GM12865 (cell line): ENCODE results near the gene CDKAL1.

Experiments used
- DNase-seq: peaks from one replicate; pipeline ENCODE4 v3.0.0; 2010; ENCODE audit warnings: low read depth
- H3K4me3 ChIP-seq: 2 replicates; pipeline ENCODE4 v1.5.1; 2011; ENCODE audit warnings: mild to moderate bottlenecking, low read depth, low read length, control low read depth
- CTCF ChIP-seq: IDR thresholded peaks from 2 replicates; pipeline ENCODE4 v1.5.1; 2011; ENCODE audit warnings: low read length, control low read depth, low read depth, inconsistent platforms; ENCODE audit not compliant: insufficient read depth; ENCODE audit errors: missing control alignments

Gene CDKAL1

GRCh38 chr6:20847904-20848303 is 313.6 kb downstream of the CDKAL1 start:
- DNase-seq = no peak
- H3K4me3 ChIP-seq = no peak overlapping the region
- TF ChIP-seq CTCF = no peak

- DNase-seq = no peak
- TF ChIP-seq CTCF = no peak
- H3K4me3 ChIP-seq = no peak overlapping the region
Observed at GRCh38 chr6:20850686-20851416, 316.6 kb downstream of the CDKAL1 start.

DNA sequence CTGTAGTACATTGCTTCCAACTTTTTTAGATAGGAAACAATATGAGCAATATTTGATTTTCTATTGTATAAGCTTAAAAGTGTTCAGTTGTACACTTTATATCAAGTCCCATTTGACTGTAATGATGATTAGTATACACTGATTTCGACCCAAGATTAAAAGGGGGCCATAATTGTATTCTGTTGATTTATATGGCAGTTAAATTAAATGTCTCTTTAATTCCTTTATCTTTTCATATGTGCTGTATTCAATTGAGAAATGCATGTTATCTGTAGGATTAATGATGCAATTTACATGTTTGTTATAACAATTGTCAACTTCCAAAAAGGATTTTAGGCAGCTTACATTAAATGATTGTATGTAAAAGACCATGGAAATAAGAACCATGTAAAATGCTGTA is 317.5 kb downstream of the CDKAL1 start:
- no peak for DNase-seq
- H3K4me3 ChIP-seq = no peak overlapping the region
- TF ChIP-seq CTCF = no peak

- H3K4me3 ChIP-seq = no peak overlapping the region
- no peak for DNase-seq
- TF ChIP-seq CTCF = no peak
Observed at GRCh38 chr6:20853828-20854227, 319.6 kb downstream of the CDKAL1 start.

- no peak overlapping the region for H3K4me3 ChIP-seq
- no peak for TF ChIP-seq CTCF
Observed at GRCh38 chr6:20856681-20857288, 322.5 kb downstream of the CDKAL1 start.

DNA sequence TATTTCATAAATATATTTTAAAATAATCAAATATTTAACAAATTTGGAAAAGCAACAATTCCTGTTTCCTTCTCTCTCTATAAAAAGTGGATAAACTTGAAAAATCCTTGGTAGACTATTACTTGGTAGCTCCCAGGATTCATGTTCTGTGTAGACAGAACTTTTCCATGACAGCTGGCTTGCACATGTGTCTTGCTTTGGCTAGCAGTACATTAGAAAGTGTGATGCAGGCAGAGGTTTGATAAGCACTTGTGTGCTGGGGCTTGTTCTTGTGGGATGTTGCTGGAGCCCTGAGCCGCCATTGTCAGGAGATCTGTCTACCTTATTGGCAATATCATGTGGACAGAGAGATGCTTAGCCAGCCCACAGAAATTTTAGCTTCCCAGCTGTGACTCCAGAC is 327.2 kb downstream of the CDKAL1 start:
- TF ChIP-seq CTCF = no peak
- no peak for DNase-seq
- H3K4me3 ChIP-seq = no peak overlapping the region

More at GRCh38 chr6:20856681-20857288, 322.5 kb downstream of the CDKAL1 start:
- no peak for DNase-seq
